CD4-positive, CD25-positive, alpha-beta regulatory T cell (primary cell): Measurements from ENCODE around the gene CCNQ. TPM values are rescaled to one million over a fixed set of nuclear protein-coding genes. Genes with fewer than 3 reads are reported as not detected.

Experiments
- ATAC-seq, 2 donors: fragments of 150-1000 bp; cut with Tn5 transposase; one replicate each; pipeline ENCODE4 v1.10.0; 2021; ENCODE audit warnings: low read depth in 2 of 2, moderate number of reproducible peaks in 2 of 2, moderate library complexity in 1 of 2
- DNase-seq, 3 donors: peaks; one replicate each; pipeline versions ENCODE4 v3.0.0 to v3.0.0-alpha.2; 2012 to 2022; ENCODE audit warnings: mixed read lengths in 1 of 3
- H3K27ac ChIP-seq: one replicate; pipeline ENCODE4 v1.7.0; 2013; ENCODE audit warnings: mild to moderate bottlenecking, low read length; ENCODE audit not compliant: insufficient read depth, poor library complexity, severe bottlenecking
- H3K27me3 ChIP-seq: one replicate; pipeline ENCODE4 v1.7.0; 2013; ENCODE audit warnings: low read length; ENCODE audit not compliant: control insufficient read depth, insufficient read depth
- H3K36me3 ChIP-seq: one replicate; pipeline ENCODE4 v1.7.0; 2013; ENCODE audit warnings: mild to moderate bottlenecking, low read length, moderate library complexity; ENCODE audit not compliant: control insufficient read depth, insufficient read depth
- H3K4me1 ChIP-seq: 2 replicates; pipeline ENCODE4 v1.7.0; 2013; ENCODE audit warnings: mild to moderate bottlenecking, low read length; ENCODE audit not compliant: insufficient read depth, control insufficient read depth, poor library complexity, severe bottlenecking
- H3K4me3 ChIP-seq: one replicate; pipeline ENCODE4 v1.7.0; 2013; ENCODE audit warnings: low read depth, mild to moderate bottlenecking, low read length, moderate library complexity
- H3K9me3 ChIP-seq, 2 experiments: 1 replicate in 1 of 2; 2 replicates in 1 of 2; pipeline ENCODE4 v1.7.0; 2013; ENCODE audit warnings: low read length in 2 of 2, mild to moderate bottlenecking in 1 of 2, moderate library complexity in 1 of 2; ENCODE audit not compliant: control insufficient read depth in 2 of 2
- H3K27ac Mint-ChIP-seq, 3 donors: one replicate each; pipeline ENCODE4 v1.8.0; 2020 to 2022; ENCODE audit warnings: mild to moderate bottlenecking in 3 of 3, mixed read lengths in 3 of 3, moderate library complexity in 2 of 3
- H3K27me3 Mint-ChIP-seq: one replicate; pipeline ENCODE4 v1.8.0; 2022; ENCODE audit warnings: mild to moderate bottlenecking, mixed read lengths
- H3K36me3 Mint-ChIP-seq: one replicate; pipeline ENCODE4 v1.8.0; 2020; ENCODE audit warnings: mixed read lengths
- H3K4me1 Mint-ChIP-seq, 4 donors: one replicate each; pipeline ENCODE4 v1.8.0; 2020 to 2022; ENCODE audit warnings: mixed read lengths in 4 of 4, mild to moderate bottlenecking in 1 of 4
- H3K4me3 Mint-ChIP-seq, 4 donors: one replicate each; pipeline ENCODE4 v1.8.0; 2020 to 2022; ENCODE audit warnings: mild to moderate bottlenecking in 4 of 4, mixed read lengths in 4 of 4, moderate library complexity in 3 of 4
- H3K9me3 Mint-ChIP-seq, 7 donors: one replicate each; pipeline ENCODE4 v1.8.0; 2020 to 2022; ENCODE audit warnings: mixed read lengths in 7 of 7, mild to moderate bottlenecking in 3 of 7, moderate library complexity in 2 of 7
- polyA plus RNA-seq, 4 donors: library from polyadenylated mRNA; unstranded; fragments of 300-500 nt; fragmentation: Illumina TruSeq; gene quantifications; one replicate each; pipeline ENCODE4 v1.2.3, GENCODE V29; 2021
- total RNA-seq: library from RNA; stranded (reverse); gene quantifications from one replicate; pipeline ENCODE4 v1.2.3, GENCODE V29; 2022

Gene CCNQ
- total and polyA plus RNA-seq, 5 donors from 2014 or later, result 23.8 to 78.4 (median 76.8) TPM

GRCh38 chrX:153643431-153644351 lies 44.8 kb upstream of the CCNQ start:
- H3K27me3 Mint-ChIP-seq, result peaks cover 26% of the 10 kb centered on the region
- H3K4me1 Mint-ChIP-seq, result peaks cover 0 to 11% (median 0%) of the 10 kb centered on the region in 4 donors
- no peaks in the 10 kb centered on the region for H3K9me3 Mint-ChIP-seq
- Histone ChIP-seq H3K4me3 (no peak overlapping the region), H3K27me3 (peaks cover 2% of the 10 kb centered on the region), H3K36me3 (no peaks in the 10 kb centered on the region), H3K27ac (no peak overlapping the region), H3K4me1 (peaks cover 6% of the 10 kb centered on the region), H3K9me3 (no peaks in the 10 kb centered on the region)
- H3K27ac Mint-ChIP-seq, result no peak overlapping the region
- H3K36me3 Mint-ChIP-seq, result no peaks in the 10 kb centered on the region
- peak overlapping the region in 1 of 4 donors; percentile 72 for H3K4me3 Mint-ChIP-seq
- no peak for DNase-seq
- ATAC-seq, result no peak

GRCh38 chrX:153642655-153643430 lies 43.9 kb upstream of the CCNQ start:
- Histone ChIP-seq H3K27ac (no peak overlapping the region), H3K4me1 (peaks cover 6% of the 10 kb centered on the region), H3K9me3 (no peaks in the 10 kb centered on the region), H3K36me3 (no peaks in the 10 kb centered on the region), H3K27me3 (peaks cover 2% of the 10 kb centered on the region), H3K4me3 (no peak overlapping the region)
- Mint-ChIP-seq H3K4me1 (peaks cover 0 to 11% (median 0%) of the 10 kb centered on the region in 4 donors), H3K9me3 (no peaks in the 10 kb centered on the region), H3K27me3 (peaks cover 23% of the 10 kb centered on the region), H3K4me3 (peak overlapping the region in 1 of 4 donors; percentile 41), H3K27ac (no peak overlapping the region), H3K36me3 (no peaks in the 10 kb centered on the region)
- no peak for DNase-seq
- no peak for ATAC-seq

- Histone ChIP-seq H3K36me3 (no peaks in the 10 kb centered on the region), H3K27me3 (peaks cover 2% of the 10 kb centered on the region), H3K4me1 (peaks cover 6% of the 10 kb centered on the region), H3K4me3 (no peak overlapping the region), H3K27ac (no peak overlapping the region), H3K9me3 (no peaks in the 10 kb centered on the region)
- no peaks in the 10 kb centered on the region for H3K36me3 Mint-ChIP-seq
- no peak for ATAC-seq
- H3K9me3 Mint-ChIP-seq, result no peaks in the 10 kb centered on the region
- peaks cover 23% of the 10 kb centered on the region for H3K27me3 Mint-ChIP-seq
- no peak for DNase-seq
- no peak overlapping the region for H3K27ac Mint-ChIP-seq
- H3K4me3 Mint-ChIP-seq, result no peak overlapping the region
- peaks cover 0 to 11% (median 0%) of the 10 kb centered on the region in 4 donors for H3K4me1 Mint-ChIP-seq
These were observed 43.2 kb upstream of the CCNQ start for GRCh38 chrX:153642051-153642654.

- ATAC-seq (no peak), DNase-seq (no peak)
- Mint-ChIP-seq H3K27ac (no peak overlapping the region), H3K4me1 (peaks cover 0 to 11% (median 0%) of the 10 kb centered on the region in 4 donors), H3K4me3 (no peak overlapping the region), H3K27me3 (peaks cover 23% of the 10 kb centered on the region), H3K36me3 (no peaks in the 10 kb centered on the region), H3K9me3 (no peaks in the 10 kb centered on the region)
- Histone ChIP-seq H3K27ac (no peak overlapping the region), H3K9me3 (no peaks in the 10 kb centered on the region), H3K4me3 (no peak overlapping the region), H3K27me3 (peaks cover 2% of the 10 kb centered on the region), H3K4me1 (peaks cover 6% of the 10 kb centered on the region), H3K36me3 (no peaks in the 10 kb centered on the region)
These were observed 42.7 kb upstream of the CCNQ start for GRCh38 chrX:153641627-153642026.

GRCh38 chrX:153640736-153641575 lies 42.0 kb upstream of the CCNQ start:
- H3K27ac Mint-ChIP-seq, result no peak overlapping the region
- H3K4me3 Mint-ChIP-seq, result no peak overlapping the region
- no peaks in the 10 kb centered on the region for H3K9me3 Mint-ChIP-seq
- no peak for ATAC-seq
- H3K36me3 ChIP-seq, result no peaks in the 10 kb centered on the region
- H3K27ac ChIP-seq, result no peak overlapping the region
- peaks cover 2% of the 10 kb centered on the region for H3K27me3 ChIP-seq
- no peak for DNase-seq
- H3K27me3 Mint-ChIP-seq, result peaks cover 21% of the 10 kb centered on the region
- peaks cover 6% of the 10 kb centered on the region for H3K4me1 ChIP-seq
- H3K36me3 Mint-ChIP-seq, result no peaks in the 10 kb centered on the region
- H3K9me3 ChIP-seq, result no peaks in the 10 kb centered on the region
- peaks cover 0 to 11% (median 0%) of the 10 kb centered on the region in 4 donors for H3K4me1 Mint-ChIP-seq
- no peak overlapping the region for H3K4me3 ChIP-seq

- Mint-ChIP-seq H3K27ac (no peak overlapping the region), H3K36me3 (no peaks in the 10 kb centered on the region), H3K4me3 (no peak overlapping the region), H3K9me3 (no peaks in the 10 kb centered on the region), H3K27me3 (peaks cover 14% of the 10 kb centered on the region), H3K4me1 (peaks cover 0 to 11% (median 0%) of the 10 kb centered on the region in 4 donors)
- Histone ChIP-seq H3K27me3 (peaks cover 2% of the 10 kb centered on the region), H3K36me3 (no peaks in the 10 kb centered on the region), H3K27ac (no peak overlapping the region), H3K9me3 (no peaks in the 10 kb centered on the region), H3K4me3 (no peak overlapping the region), H3K4me1 (peaks cover 6% of the 10 kb centered on the region)
- DNase-seq, result no peak
- no peak for ATAC-seq
These were observed 41.2 kb upstream of the CCNQ start for GRCh38 chrX:153640045-153640686.
